HG02852 (cell line): ENCODE data around the gene KRTCAP2.

ENCODE experiments used
- ATAC-seq: cut with Tn5 transposase; IDR thresholded peaks from one replicate; pipeline ENCODE4 v1.9.1; 2021; ENCODE audit warnings: mild to moderate bottlenecking, moderate library complexity; ENCODE audit not compliant: unreplicated experiment

The KRTCAP2 gene

DNA sequence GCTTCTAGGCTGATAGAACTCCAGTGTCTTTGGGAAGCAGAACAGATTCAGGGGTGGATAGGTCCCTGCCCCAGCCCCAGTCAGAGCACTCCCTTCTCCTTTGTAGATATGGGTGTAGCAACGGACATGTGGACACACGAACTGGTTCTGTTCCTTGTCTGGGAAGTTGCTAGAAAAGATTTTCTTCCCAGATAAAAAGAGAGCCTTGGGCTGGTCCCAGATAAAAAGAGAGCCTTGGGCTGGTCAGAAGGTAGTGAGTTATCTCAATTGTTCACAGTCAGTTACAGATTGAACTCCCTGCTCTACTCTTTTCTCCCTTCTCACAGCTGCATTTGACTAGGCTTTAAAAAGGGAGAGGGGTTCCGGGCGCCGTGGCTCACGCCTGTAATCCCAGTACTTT, 52.9 kb downstream of the KRTCAP2 start:
- ATAC-seq, result no peak
